Left ventricle myocardium superior (tissue), 1 donor: Measurements from ENCODE around the gene HOXD9. TPM values are rescaled to one million over a fixed set of nuclear protein-coding genes. Genes with fewer than 3 reads are reported as not detected.

ENCODE experiments used
- ATAC-seq: fragments of 200-7000 bp; cut with Tn5 transposase; one replicate; pipeline ENCODE4 v1.9.1; 2020; ENCODE audit warnings: mild to moderate bottlenecking, moderate library complexity
- DNase-seq: peaks from one replicate; pipeline ENCODE4 v3.0.0-alpha.2; 2020
- intact Hi-C: fragments of 100-400 bp; cut with micrococcal nuclease; formaldehyde crosslinking; loops from one replicate; pipeline ENCODE4 v1.11.0; 2022
- total RNA-seq: library from RNA; stranded (reverse); fragmentation: NEBNext Ultra II Directional; extraction: Animal tissue kit (Norgen Biotek cat#: 25700); gene quantifications from one replicate; pipeline ENCODE4 v1.2.1, GENCODE V29; 2021
- donor health status: DM: no; HTN: yes; CAD: no; lungs with severe emphysema.

Gene HOXD9
- total RNA-seq, 1 donor from 2014 or later: not detected

DNA sequence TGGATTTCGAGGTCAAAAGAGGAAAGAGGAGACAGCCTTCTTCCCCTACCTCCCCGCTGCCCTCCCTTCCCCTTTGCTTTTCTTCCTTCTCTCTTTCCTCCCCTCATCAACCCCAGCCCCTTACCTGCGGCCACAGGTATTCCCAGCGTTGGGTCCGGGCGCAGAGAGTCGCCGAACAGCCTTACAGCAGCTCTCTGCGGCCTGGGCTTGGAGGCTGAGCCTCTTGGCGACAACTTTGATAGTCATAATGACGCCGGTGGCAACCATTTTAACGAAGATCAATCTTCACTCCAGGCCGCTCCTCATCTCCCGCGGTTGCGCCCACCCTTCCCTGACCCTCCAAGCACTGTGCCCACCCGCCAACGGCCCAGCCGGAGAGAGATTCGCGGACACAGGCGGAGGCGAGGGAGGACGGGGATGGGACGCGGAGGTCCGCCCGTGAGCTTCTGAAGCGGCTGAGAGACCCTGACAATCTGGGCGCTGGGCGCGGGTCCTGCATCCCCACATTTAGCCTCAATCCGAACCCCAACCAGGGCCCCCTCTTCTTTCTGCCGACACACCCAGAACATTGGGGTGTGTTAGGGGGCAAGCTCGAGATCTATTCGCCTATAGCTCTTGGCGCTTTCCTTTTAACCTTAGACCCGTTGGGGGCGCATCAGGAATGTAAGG, 37.3 kb upstream of the HOXD9 start:
- intact Hi-C loops: loop anchor here (5.0 kb wide), 1 partner anchor 403 kb away; no protein-coding TSS in a partner anchor
- no peak for ATAC-seq
- no peak for DNase-seq

DNA sequence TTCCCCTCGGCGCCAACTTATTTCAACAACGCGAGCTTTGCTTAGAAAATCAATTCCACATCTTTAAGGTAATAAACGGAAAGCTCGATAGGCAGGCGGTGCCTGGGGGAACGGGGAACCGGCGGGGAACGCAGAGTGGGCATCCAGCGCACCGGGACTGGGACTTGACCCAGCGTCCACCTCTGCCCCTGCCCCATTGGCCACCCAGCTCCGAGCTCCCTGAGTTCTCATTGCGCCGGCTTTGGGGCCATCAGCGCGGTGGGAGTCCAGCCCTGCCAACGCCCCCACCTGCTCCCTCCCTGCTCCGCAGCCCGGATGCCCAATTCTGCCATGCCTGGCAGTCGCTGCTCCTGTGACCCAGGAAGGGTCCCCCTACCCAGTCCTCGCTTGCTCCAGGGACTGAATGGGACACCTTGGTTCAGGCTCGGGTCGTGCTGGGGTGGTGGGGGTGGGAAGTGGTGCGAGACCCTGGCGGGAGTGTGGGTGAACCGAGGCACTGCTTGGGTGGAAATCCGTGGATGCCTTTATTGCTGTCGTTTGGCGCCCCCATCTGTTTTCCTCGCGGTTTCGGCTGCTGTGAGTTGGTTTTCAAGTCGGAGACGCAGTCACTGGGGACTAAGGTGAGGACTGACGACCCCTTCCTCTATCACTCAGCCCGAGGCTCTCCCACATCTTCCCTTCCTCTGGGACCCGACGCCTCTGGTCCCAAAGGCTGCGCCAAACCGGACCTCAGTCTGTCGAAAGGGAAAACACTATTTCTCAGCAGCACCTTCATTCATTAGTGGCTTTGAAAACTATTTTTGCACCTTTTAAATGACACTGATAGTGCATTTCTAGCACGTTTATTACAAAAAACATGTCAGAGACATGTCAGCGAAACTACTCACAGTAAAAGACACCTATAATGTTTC, 36.4 kb upstream of the HOXD9 start:
- DNase-seq (no peak), ATAC-seq (peak; percentile 53)
- intact Hi-C loops: loop anchor here (5.0 kb wide), 1 partner anchor 404 kb away; no protein-coding TSS in a partner anchor

DNA sequence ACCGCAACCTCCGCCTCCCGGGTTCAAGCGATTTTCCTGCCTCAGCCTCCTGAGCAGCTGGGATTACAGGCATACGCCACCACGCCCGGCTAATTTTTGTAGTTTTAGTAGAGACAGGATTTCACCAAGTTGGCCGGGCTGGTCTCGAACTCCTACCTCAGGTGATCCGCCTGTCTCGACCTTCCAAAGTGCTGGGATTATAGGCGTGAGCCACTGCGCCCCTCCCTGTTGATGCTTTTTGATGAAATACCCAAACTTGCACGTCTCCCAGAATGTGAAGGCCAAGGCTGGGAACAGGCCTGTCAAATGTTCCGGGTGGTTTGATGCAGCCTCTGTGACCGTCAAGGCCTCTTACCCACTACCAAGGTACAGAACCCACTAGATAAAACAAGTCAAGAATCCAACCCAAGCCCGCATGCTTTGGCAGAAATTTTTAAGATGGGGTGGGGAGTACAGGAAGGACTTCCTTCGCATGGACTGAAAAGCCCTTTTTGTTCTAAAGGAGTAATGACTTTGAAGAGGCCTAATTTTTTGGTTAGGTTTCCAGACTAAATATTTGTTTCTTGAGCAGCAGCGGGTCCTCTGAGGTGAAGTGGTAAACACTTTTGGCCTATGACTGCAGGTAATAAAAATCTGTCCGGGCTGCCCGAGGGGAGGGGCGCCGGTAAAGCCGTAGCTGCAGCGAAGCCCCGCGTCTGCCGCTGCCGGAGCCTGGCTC, 35.0 kb upstream of the HOXD9 start:
- intact Hi-C loops: loop anchor here (5.0 kb wide), 1 partner anchor 405 kb away; no protein-coding TSS in a partner anchor
- ATAC-seq (no peak), DNase-seq (no peak)

DNA sequence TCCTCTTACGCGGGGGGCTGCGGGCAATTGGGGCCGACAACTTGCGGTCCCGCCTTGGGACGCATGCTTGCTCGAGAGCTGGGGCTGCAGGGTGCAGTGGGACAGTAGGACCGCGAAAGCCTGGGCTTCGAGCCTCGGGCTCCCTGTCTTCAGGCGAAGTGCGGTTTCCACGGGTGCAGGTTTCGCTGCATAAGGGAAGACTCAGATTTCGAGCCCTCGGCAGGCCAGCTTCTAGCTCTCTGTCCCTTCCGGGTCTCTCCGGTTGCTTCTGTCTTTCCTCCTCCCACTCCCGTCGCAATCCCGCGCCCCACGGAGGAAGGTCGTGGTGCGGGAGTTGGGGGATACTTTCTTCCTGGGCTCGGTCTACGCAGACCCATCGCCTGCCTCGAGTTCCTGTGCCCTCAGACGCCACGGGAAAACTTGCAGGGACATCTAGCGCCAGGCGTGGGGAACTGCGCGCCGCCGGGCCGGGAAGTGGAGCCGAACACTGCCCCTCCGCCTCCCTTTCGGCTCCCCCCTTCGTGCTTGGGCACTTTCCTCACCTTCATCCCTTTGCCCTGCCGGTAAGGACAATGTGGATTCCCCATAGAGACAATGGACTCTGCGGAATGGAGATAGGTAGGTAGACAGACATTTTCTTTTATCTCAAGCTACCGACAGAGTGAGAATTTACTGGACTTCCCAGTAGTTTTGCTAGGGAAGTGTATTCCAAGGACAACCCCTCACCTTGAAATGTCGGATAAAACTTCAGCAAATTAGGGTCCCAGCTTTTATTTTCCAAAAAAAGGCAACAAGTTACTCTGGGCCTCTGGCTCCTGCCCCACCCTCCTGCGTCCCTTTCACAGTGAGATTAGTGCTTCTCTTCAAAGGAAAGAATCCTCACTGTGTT, 34.2 kb upstream of the HOXD9 start:
- ATAC-seq (peak; percentile 89), DNase-seq (peak; percentile 72)
- intact Hi-C loops: loop anchor here (5.0 kb wide), 1 partner anchor 406 kb away; no protein-coding TSS in a partner anchor

- no peak for DNase-seq
- intact Hi-C loops: loop anchor here (5.0 kb wide), 1 partner anchor 407 kb away; no protein-coding TSS in a partner anchor
- ATAC-seq: no peak
These were observed 33.3 kb upstream of the HOXD9 start for GRCh38 chr2:176088937-176089842.

DNA sequence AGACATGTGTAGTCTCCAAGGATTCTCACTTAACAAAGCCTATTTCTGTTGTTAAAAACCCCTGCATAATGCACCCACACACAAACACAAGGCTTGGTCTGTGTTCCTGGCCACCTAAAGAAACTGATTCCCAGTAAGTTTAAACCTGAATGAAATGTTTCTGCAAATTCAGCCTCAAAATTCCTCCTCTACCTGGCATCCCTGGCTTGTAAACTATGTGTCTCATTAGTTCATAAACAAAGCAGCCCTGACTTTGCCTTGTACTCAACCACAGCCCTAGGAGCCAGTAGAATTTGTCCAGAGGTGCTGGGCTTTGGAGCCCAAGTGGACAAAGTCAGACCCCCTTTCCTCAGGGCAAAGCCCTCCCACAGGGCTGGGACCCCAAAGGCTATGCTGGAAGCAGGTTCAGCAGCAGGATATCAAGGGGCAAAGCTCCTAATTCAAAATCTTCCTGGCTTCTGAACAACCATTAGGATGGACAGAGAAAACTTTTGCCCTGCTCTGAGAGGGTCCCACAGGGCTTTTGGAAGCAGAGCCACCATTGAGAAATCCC, 32.6 kb upstream of the HOXD9 start:
- no peak for ATAC-seq
- DNase-seq: no peak
- intact Hi-C loops: loop anchor here (5.0 kb wide), 1 partner anchor 408 kb away; no protein-coding TSS in a partner anchor

DNA sequence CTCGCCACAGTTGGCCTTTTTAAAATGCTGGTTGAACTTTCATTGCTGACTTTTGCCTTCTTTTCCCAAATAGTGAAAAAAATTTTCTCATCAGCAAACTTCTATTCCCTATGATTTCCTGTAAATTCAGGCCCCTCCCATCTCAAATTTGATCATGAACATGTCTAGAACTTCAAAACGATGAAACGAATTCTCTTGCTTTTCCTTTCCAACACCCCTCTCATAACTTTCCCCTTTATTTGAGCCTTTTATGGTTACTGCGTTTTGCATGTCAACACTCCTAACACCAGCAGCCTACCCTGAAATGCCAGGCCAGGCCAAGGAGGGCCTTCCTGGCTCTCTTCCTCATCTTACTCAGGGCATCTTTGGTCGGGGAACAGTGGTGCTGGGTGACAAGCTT, 31.7 kb upstream of the HOXD9 start:
- intact Hi-C loops: no loop called here
- DNase-seq: no peak
- ATAC-seq: no peak

GRCh38 chr2:176091329-176092258, 30.9 kb upstream of the HOXD9 start:
- intact Hi-C loops: no loop called here
- ATAC-seq: no peak
- DNase-seq: no peak

DNA sequence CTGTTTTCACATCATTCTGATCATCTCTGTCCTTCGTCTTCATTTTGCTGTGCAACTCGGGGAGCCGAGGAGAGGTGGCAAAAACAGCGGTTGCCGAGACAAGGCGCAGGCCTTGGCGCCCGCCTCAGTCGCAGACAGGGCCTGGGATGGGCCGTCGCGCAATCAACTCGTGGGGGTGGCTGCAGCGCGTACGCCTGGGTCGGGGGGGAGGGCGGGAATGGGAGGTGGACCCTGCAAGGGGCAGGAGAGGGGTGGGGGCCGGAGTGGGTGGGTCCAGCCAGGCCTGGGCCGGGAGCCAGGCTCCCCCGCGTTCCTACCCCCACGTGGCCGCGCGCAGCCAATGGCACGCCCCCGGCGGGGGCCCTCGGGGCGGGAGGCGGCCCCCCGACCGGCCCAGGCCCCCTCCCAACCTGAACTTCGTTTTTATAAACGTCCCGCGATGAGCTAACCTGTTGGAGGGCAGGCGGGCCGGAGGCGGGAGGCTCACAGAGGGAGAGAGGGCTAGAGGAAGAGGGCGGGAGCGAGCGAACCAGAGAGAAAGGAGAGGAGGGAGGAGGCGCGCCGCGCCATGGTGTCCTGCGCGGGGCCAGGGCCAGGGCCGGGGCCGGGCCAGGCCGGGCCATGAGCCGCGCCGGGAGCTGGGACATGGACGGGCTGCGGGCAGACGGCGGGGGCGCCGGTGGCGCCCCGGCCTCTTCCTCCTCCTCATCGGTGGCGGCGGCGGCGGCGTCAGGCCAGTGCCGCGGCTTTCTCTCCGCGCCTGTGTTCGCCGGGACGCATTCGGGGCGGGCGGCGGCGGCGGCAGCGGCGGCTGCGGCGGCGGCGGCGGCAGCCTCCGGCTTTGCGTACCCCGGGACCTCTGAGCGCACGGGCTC, 30.0 kb upstream of the HOXD9 start, which contains the start of gene HOXD13:
TSS of gene HOXD13 (plus strand) at position 452 of the 875 bp plus-strand sequence. CDS start at position 622, 170 bp downstream.
- DNase-seq: no peak
- intact Hi-C loops: no loop called here
- ATAC-seq: no peak

- DNase-seq (no peak), ATAC-seq (no peak)
- intact Hi-C loops: no loop called here
These were observed 29.2 kb upstream of the HOXD9 start for GRCh38 chr2:176093145-176093897.

- intact Hi-C loops: no loop called here
- no peak for ATAC-seq
These were observed 28.6 kb upstream of the HOXD9 start for GRCh38 chr2:176093898-176094249.

GRCh38 chr2:176094349-176094748, 28.2 kb upstream of the HOXD9 start:
- intact Hi-C loops: no loop called here
- DNase-seq (no peak), ATAC-seq (no peak)

More at GRCh38 chr2:176093898-176094249, 28.6 kb upstream of the HOXD9 start:
- DNase-seq: no peak

- ATAC-seq (no peak), DNase-seq (no peak)
- intact Hi-C loops: no loop called here
These were observed 27.1 kb upstream of the HOXD9 start for GRCh38 chr2:176095421-176095820.

- no peak for DNase-seq
- intact Hi-C loops: no loop called here
- no peak for ATAC-seq
These were observed 26.1 kb upstream of the HOXD9 start for GRCh38 chr2:176096243-176096985.
